Testis (tissue), 2 donors: ENCODE data around the gene CCNC.

Source experiments
- CTCF ChIP-seq, 3 experiments: fragments of 450-650 bp in 2 of 3; fragments of 200-600 bp in 1 of 3; sonication (generic) in 1 of 3; IDR thresholded peaks; one replicate each; pipeline ENCODE4 v1.5.1; 2016 to 2019; ENCODE audit warnings: antibody characterized with exemption in 3 of 3, mild to moderate bottlenecking in 2 of 3, moderate library complexity in 1 of 3
- POLR2A ChIP-seq: fragments of 450-650 bp; IDR thresholded peaks from one replicate; pipeline ENCODE4 v1.6.1; 2017; ENCODE audit warnings: antibody characterized with exemption, mild to moderate bottlenecking, moderate library complexity

DNA sequence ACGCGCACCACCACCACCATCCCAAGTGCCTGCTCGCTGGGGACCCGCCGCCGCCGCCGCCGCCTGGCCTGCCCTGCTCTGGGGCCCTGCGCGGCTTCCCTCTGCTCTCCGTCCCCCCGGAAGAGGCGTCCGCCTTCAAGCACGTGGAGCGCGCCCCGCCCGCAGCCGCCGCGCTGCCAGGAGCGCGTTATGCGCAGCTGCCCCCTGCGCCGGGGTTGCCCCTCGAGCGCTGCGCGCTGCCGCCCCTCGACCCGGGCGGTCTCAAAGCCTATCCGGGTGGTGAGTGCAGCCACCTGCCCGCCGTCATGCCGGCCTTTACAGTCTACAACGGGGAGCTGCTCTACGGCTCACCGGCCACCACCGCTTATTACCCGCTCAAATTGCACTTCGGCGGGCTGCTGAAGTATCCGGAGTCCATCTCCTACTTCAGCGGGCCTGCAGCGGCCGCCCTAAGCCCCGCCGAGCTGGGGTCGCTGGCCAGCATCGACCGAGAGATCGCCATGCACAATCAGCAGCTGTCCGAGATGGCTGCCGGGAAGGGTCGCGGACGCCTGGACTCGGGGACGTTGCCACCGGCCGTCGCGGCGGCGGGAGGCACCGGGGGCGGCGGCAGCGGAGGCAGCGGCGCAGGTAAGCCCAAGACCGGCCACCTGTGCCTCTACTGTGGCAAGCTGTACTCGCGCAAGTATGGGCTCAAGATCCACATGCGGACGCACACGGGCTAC, 45.4 kb upstream of the CCNC start:
- TF ChIP-seq CTCF (IDR thresholded peaks at IDR 0.05) (no peak), POLR2A (no peak)
